HepG2 (cell line): ENCODE measurements around the gene ADAMTSL3. TPM values are rescaled to one million over a fixed set of nuclear protein-coding genes. Genes with fewer than 3 reads are reported as not detected.

Experiments used
- ATAC-seq: fragments of 200-7000 bp; cut with Tn5 transposase; 3 replicates; pipeline ENCODE4 v1.9.1; 2020; ENCODE audit warnings: mild to moderate bottlenecking, moderate library complexity
- BruUV-seq: library from RNA; stranded (reverse); fragments of 400-500 nt; replicated peaks from 2 replicates; lab custom pipeline; 2021; lab: Mats Ljungman, UMichigan
- CTCF ChIA-PET: fragments of 300-600 bp; formaldehyde crosslinking; extraction: SDS; loops from one replicate; lab custom pipeline; 2021; ENCODE audit warnings: low total read pairs, inconsistent platforms, low intra/inter-chr PET ratio; lab: Yijun Ruan, JAX
- POLR2A ChIA-PET: fragments of 350-600 bp; sonication (Branson Sonifier 250); formaldehyde crosslinking; loops from one replicate; lab custom pipeline; 2020; ENCODE audit warnings: antibody characterized with exemption, inconsistent platforms; lab: Yijun Ruan, JAX
- DNase-seq: peaks from one replicate; pipeline ENCODE4 v3.0.0-alpha.2; 2015; ENCODE audit warnings: low spot score
- FAIRE-seq: peaks from 3 replicates; lab custom pipeline; 2011; peaks lifted over from hg19 to GRCh38; lab: Jason Lieb, UNC
- H2AFZ ChIP-seq: one replicate; pipeline ENCODE4 v1.6.1; 2011; ENCODE audit warnings: low read length, inconsistent platforms
- H3K27ac ChIP-seq: fragments of 300-600 bp; 3 replicates; pipeline ENCODE4 v1.8.0; 2011; ENCODE audit warnings: mixed run types, mild to moderate bottlenecking, mixed read lengths, low read length, inconsistent platforms; ENCODE audit not compliant: insufficient read depth; ENCODE audit errors: extremely low read length
- H3K27me3 ChIP-seq, 2 experiments: fragments of 200-600 bp in 1 of 2; 2 replicates in 1 of 2; 3 replicates in 1 of 2; pipeline versions ENCODE4 v1.6.0 to v1.8.0; 2011; ENCODE audit warnings: low read length in 2 of 2, mild to moderate bottlenecking in 2 of 2, moderate library complexity in 2 of 2, inconsistent platforms in 1 of 2; ENCODE audit not compliant: insufficient read depth in 2 of 2, control insufficient read depth in 1 of 2
- H3K36me3 ChIP-seq, 2 experiments: fragments of 200-600 bp in 1 of 2; replicated peaks in 1 of 2; 2 replicates in 1 of 2; 3 replicates in 1 of 2; pipeline versions ENCODE4 v1.5.1 to v1.8.0; 2011; ENCODE audit warnings: low read length in 2 of 2, inconsistent platforms in 1 of 2; ENCODE audit not compliant: insufficient read depth in 2 of 2, control insufficient read depth in 1 of 2
- H3K4me1 ChIP-seq: 2 replicates; pipeline ENCODE4 v1.5.1; 2012; ENCODE audit warnings: low read length, inconsistent platforms; ENCODE audit not compliant: insufficient read depth
- H3K4me2 ChIP-seq: 2 replicates; pipeline ENCODE4 v1.6.0; 2011; ENCODE audit warnings: low read depth, low read length, inconsistent platforms
- H3K4me3 ChIP-seq, 3 experiments: fragments of 200-600 bp in 1 of 3; sonication (generic), shearing (Covaris generic) in 1 of 3; replicated peaks in 1 of 3; 2 replicates each; pipeline ENCODE4 v1.5.1; 2011 to 2016; ENCODE audit warnings: low read length in 3 of 3, inconsistent platforms in 2 of 3, low read depth in 2 of 3, mild to moderate bottlenecking in 2 of 3, control low read depth in 1 of 3, mixed read lengths in 1 of 3; ENCODE audit not compliant: insufficient read depth in 1 of 3
- H3K79me2 ChIP-seq: one replicate; pipeline ENCODE4 v1.6.1; 2011; ENCODE audit warnings: low read length, inconsistent platforms; ENCODE audit not compliant: insufficient read depth
- H3K9ac ChIP-seq: 2 replicates; pipeline ENCODE4 v1.6.0; 2011; ENCODE audit warnings: mild to moderate bottlenecking, low read depth, low read length, inconsistent platforms; ENCODE audit not compliant: insufficient read depth
- H3K9me3 ChIP-seq: 2 replicates; pipeline ENCODE4 v1.5.1; 2012; ENCODE audit warnings: mild to moderate bottlenecking, low read length
- H4K20me1 ChIP-seq: 2 replicates; pipeline ENCODE4 v1.6.0; 2011; ENCODE audit warnings: inconsistent platforms, mild to moderate bottlenecking, low read length, moderate library complexity; ENCODE audit not compliant: insufficient read depth
- ATM ChIP-seq: fragments of 450-650 bp; IDR thresholded peaks from 2 replicates; pipeline ENCODE4 v1.7.1; 2017; ENCODE audit warnings: mild to moderate bottlenecking, borderline replicate concordance
- CEBPB ChIP-seq: IDR thresholded peaks from 2 replicates; pipeline ENCODE4 v1.6.1; 2011; ENCODE audit warnings: low read depth, low read length, improper control_type of control experiment, borderline replicate concordance
- GATAD1 ChIP-seq: IDR thresholded peaks from 2 replicates; pipeline ENCODE4 v1.6.1; 2016; ENCODE audit warnings: missing genetic modification reagents, missing compliant biosample characterization
- POLR2AphosphoS5 ChIP-seq: IDR thresholded peaks from 2 replicates; pipeline ENCODE4 v1.6.1; 2012; ENCODE audit warnings: low read depth, low read length
- SNRNP70 ChIP-seq: fragments of 200-400 bp; formaldehyde crosslinking; IDR thresholded peaks from 2 replicates; pipeline ENCODE4 v1.6.1; 2017; ENCODE audit warnings: mild to moderate bottlenecking, low read depth, low read length, moderate library complexity
- SRSF4 ChIP-seq: fragments of 200-400 bp; formaldehyde crosslinking; IDR thresholded peaks from one replicate; pipeline ENCODE4 v1.6.1; 2018; ENCODE audit warnings: mild to moderate bottlenecking, low read depth, low read length, moderate library complexity; ENCODE audit not compliant: poor library complexity, severe bottlenecking
- ZNF121 ChIP-seq: sonication (generic); formaldehyde crosslinking; IDR thresholded peaks from 2 replicates; pipeline ENCODE4 v1.5.0; 2020; ENCODE audit warnings: mild to moderate bottlenecking, missing genetic modification reagents
- ZNF337 ChIP-seq: sonication (generic); formaldehyde crosslinking; IDR thresholded peaks from 2 replicates; pipeline ENCODE4 v1.5.1; 2020; ENCODE audit warnings: missing genetic modification reagents, low read depth, mild to moderate bottlenecking, borderline replicate concordance
- WGBS: methylation state at CpG from one replicate; pipeline ENCODE4 v1.1.6; 2017; ENCODE audit warnings: low lambda C conversion rate; 5-methylcytosine and 5-hydroxymethylcytosine counted together
- in situ Hi-C: cut with HindIII; loops from 2 replicates; pipeline ENCODE4 v1.10.0; 2017; ENCODE audit warnings: low pct_unique_long_range_greater_than_20kb; ENCODE audit not compliant: extremely low pct_ligation_motif_present
- intact Hi-C: fragments of 100-400 bp; cut with micrococcal nuclease; formaldehyde crosslinking; loops from one replicate; pipeline ENCODE4 v1.10.0; 2022; ENCODE audit not compliant: unreplicated experiment
- polyA plus RNA-seq, 8 experiments: library from polyadenylated mRNA; depleted of rRNA in 3 of 8; stranded (reverse) in 7 of 8; unstranded in 1 of 8; fragments of >200 nt; fragmentation: Illumina TruSeq in 4 of 8; extraction: Trizol in 4 of 8; gene quantifications; 2 replicates each; pipeline versions ENCODE4 v1.2.1 to v1.2.3, GENCODE V29; 2011 to 2016; ENCODE audit warnings: low read depth in 4 of 8, missing spikeins in 1 of 8, mixed read lengths in 1 of 8; ENCODE audit not compliant: insufficient read depth in 1 of 8
- total RNA-seq, 5 experiments: library from RNA; depleted of rRNA; stranded (reverse); fragments of >200 nt; fragmentation: Illumina TruSeq; extraction: Trizol; gene quantifications; 2 replicates each; pipeline ENCODE4 v1.2.3, GENCODE V29; 2016; ENCODE audit warnings: low read depth in 1 of 5
- TF ChIP-seq, protein P1 (sequence below): sonication (generic); formaldehyde crosslinking; IDR thresholded peaks from 2 replicates; pipeline ENCODE4 v1.5.1; 2020; ENCODE audit warnings: mild to moderate bottlenecking, missing genetic modification reagents, moderate library complexity

The ADAMTSL3 gene
- total and polyA plus RNA-seq, 2 of the 13 experiments (the other 11 are each of a cell fraction or from before 2014, with no cell fraction given): 0.04 to 0.09 TPM

- POLR2A ChIA-PET: no interaction called here
- H3K9ac ChIP-seq: no peak overlapping the region
- ATAC-seq (no peak), DNase-seq (no peak), FAIRE-seq (no peak)
- CTCF ChIA-PET: no interaction called here
- no peaks in the 10 kb centered on the region for H3K79me2 ChIP-seq
- no peak overlapping the region for H3K27ac ChIP-seq
- H2AFZ ChIP-seq: no peak overlapping the region
- H3K4me1 ChIP-seq: no peaks in the 10 kb centered on the region
- intact Hi-C loops: no loop called here
- TF ChIP-seq CEBPB (peak; percentile 77), POLR2AphosphoS5 (no peak)
- TF ChIP-seq, all 625 proteins: peak for 1
- H3K9me3 ChIP-seq: no peaks in the 10 kb centered on the region
- no TSS peak for BruUV-seq
- no peaks in the 10 kb centered on the region for H3K27me3 ChIP-seq
- no peaks in the 10 kb centered on the region for H3K36me3 ChIP-seq
- no peaks in the 10 kb centered on the region for H4K20me1 ChIP-seq
- 0% methylated on average over 2 of the region's 2 CpGs for WGBS
- H3K4me2 ChIP-seq: no peak overlapping the region
- in situ Hi-C loops: no loop called here
- no peak overlapping the region for H3K4me3 ChIP-seq
Observed at GRCh38 chr15:83845230-83845629, 191.3 kb downstream of the ADAMTSL3 start.

- no peak for FAIRE-seq
- H3K4me1 ChIP-seq: no peaks in the 10 kb centered on the region
- no peak overlapping the region for H3K4me2 ChIP-seq
- 0% methylated on average over 2 of the region's 3 CpGs for WGBS
- DNase-seq: no peak
- no peak overlapping the region for H2AFZ ChIP-seq
- H4K20me1 ChIP-seq: no peaks in the 10 kb centered on the region
- TF ChIP-seq GATAD1 (no peak), ZNF121 (no peak), SNRNP70 (no peak), CEBPB (0 out of 2 replicates have a peak, but pooled peaks have one; percentile 16), ZNF337 (CRISPR knock-in tag) (no peak), ATM (no peak), SRSF4 (no peak)
- TF ChIP-seq, protein P1, sequence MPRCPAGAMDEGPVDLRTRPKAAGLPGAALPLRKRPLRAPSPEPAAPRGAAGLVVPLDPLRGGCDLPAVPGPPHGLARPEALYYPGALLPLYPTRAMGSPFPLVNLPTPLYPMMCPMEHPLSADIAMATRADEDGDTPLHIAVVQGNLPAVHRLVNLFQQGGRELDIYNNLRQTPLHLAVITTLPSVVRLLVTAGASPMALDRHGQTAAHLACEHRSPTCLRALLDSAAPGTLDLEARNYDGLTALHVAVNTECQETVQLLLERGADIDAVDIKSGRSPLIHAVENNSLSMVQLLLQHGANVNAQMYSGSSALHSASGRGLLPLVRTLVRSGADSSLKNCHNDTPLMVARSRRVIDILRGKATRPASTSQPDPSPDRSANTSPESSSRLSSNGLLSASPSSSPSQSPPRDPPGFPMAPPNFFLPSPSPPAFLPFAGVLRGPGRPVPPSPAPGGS (CRISPR knock-in tag): no peak
- no peak overlapping the region for H3K9ac ChIP-seq
- no peaks in the 10 kb centered on the region for H3K36me3 ChIP-seq
- no peaks in the 10 kb centered on the region for H3K27me3 ChIP-seq
- in situ Hi-C loops: no loop called here
- intact Hi-C loops: no loop called here
- no peak for ATAC-seq
- no TSS peak for BruUV-seq
- no peak overlapping the region for H3K4me3 ChIP-seq
- no peaks in the 10 kb centered on the region for H3K9me3 ChIP-seq
- ChIA-PET CTCF (no interaction called here), POLR2A (no interaction called here)
- no peak overlapping the region for H3K27ac ChIP-seq
- H3K79me2 ChIP-seq: no peaks in the 10 kb centered on the region
Observed at GRCh38 chr15:83846847-83847246, 192.9 kb downstream of the ADAMTSL3 start.
